IMR-90 (cell line): ENCODE measurements around the gene GNA15. TPM values are rescaled to one million over a fixed set of nuclear protein-coding genes. Genes with fewer than 3 reads are reported as not detected.

Source experiments
- ATAC-seq: fragments of 200-7000 bp; cut with Tn5 transposase; 2 replicates; pipeline ENCODE4 v1.9.1; 2020; ENCODE audit warnings: low read depth, mild to moderate bottlenecking, moderate library complexity
- BruUV-seq: library from RNA; stranded (reverse); fragments of 400-500 nt; replicated peaks from 2 replicates; lab custom pipeline; 2021; lab: Mats Ljungman, UMichigan
- CTCF ChIA-PET: fragments of 300-600 bp; formaldehyde crosslinking; extraction: SDS; loops from one replicate; lab custom pipeline; 2021; ENCODE audit warnings: antibody characterized with exemption; lab: Yijun Ruan, JAX
- POLR2A ChIA-PET: fragments of 300-600 bp; sonication (Branson Sonifier 250); formaldehyde crosslinking; loops from one replicate; lab custom pipeline; 2022; ENCODE audit warnings: antibody characterized with exemption; ENCODE audit not compliant: unreplicated experiment; lab: Charles Lee
- DNase-seq: peaks from one replicate; pipeline ENCODE4 v3.0.0; 2013
- H2AFZ ChIP-seq: replicated peaks from 2 replicates; pipeline ENCODE3; 2013; ENCODE audit warnings: low read length, mild to moderate bottlenecking; ENCODE audit not compliant: poor library complexity
- H2AK5ac ChIP-seq: 2 replicates; pipeline ENCODE4 v1.6.1; 2013; ENCODE audit warnings: low read depth, low read length, inconsistent platforms
- H2AK9ac ChIP-seq: replicated peaks from 2 replicates; pipeline ENCODE3; 2013; ENCODE audit warnings: mild to moderate bottlenecking, low read depth, low read length, moderate library complexity; ENCODE audit not compliant: poor library complexity
- H2BK120ac ChIP-seq: 2 replicates; pipeline ENCODE4 v1.6.1; 2013; ENCODE audit warnings: low read depth, low read length, inconsistent platforms
- H2BK15ac ChIP-seq: 3 replicates; pipeline ENCODE4 v1.6.1; 2013; ENCODE audit warnings: low read depth, low read length, inconsistent platforms
- H2BK20ac ChIP-seq: 2 replicates; pipeline ENCODE4 v1.6.1; 2013; ENCODE audit warnings: low read depth, mild to moderate bottlenecking, inconsistent platforms, low read length, moderate library complexity
- H2BK5ac ChIP-seq: 2 replicates; pipeline ENCODE4 v1.6.1; 2013; ENCODE audit warnings: mild to moderate bottlenecking, low read depth, low read length, inconsistent platforms; ENCODE audit not compliant: poor library complexity, severe bottlenecking
- H3K14ac ChIP-seq: replicated peaks from 2 replicates; pipeline ENCODE4 v1.6.1; 2013; ENCODE audit warnings: low read depth, low read length, inconsistent platforms
- H3K18ac ChIP-seq: 2 replicates; pipeline ENCODE4 v1.6.1; 2013; ENCODE audit warnings: low read depth, low read length, control low read depth
- H3K23ac ChIP-seq: 2 replicates; pipeline ENCODE4 v1.6.1; 2013; ENCODE audit warnings: low read depth, low read length, inconsistent platforms
- H3K27ac ChIP-seq: 2 replicates; pipeline ENCODE4 v1.5.1; 2013; ENCODE audit warnings: mild to moderate bottlenecking, control low read depth, low read length; ENCODE audit not compliant: insufficient read depth
- H3K27me3 ChIP-seq: 2 replicates; pipeline ENCODE4 v1.6.1; 2013; ENCODE audit warnings: low read length; ENCODE audit not compliant: control insufficient read depth, insufficient read depth
- H3K36me3 ChIP-seq: 2 replicates; pipeline ENCODE4 v1.6.1; 2013; ENCODE audit warnings: low read length, mixed read lengths; ENCODE audit not compliant: control insufficient read depth, insufficient read depth
- H3K4ac ChIP-seq: 2 replicates; pipeline ENCODE4 v1.6.1; 2013; ENCODE audit warnings: low read depth, low read length, inconsistent platforms
- H3K4me1 ChIP-seq: 2 replicates; pipeline ENCODE4 v1.6.1; 2013; ENCODE audit warnings: low read length, mixed read lengths; ENCODE audit not compliant: control insufficient read depth, insufficient read depth
- H3K4me2 ChIP-seq: 2 replicates; pipeline ENCODE4 v1.6.1; 2013; ENCODE audit warnings: low read depth, mild to moderate bottlenecking, control low read depth, low read length, moderate library complexity
- H3K4me3 ChIP-seq: 2 replicates; pipeline ENCODE4 v1.5.1; 2013; ENCODE audit warnings: low read depth, mild to moderate bottlenecking, control low read depth, low read length, moderate library complexity; ENCODE audit not compliant: insufficient read depth
- H3K56ac ChIP-seq: 2 replicates; pipeline ENCODE4 v1.6.1; 2013; ENCODE audit warnings: low read length, inconsistent platforms; ENCODE audit not compliant: insufficient read depth; ENCODE audit errors: extremely low read depth
- H3K79me1 ChIP-seq, 2 experiments: 2 replicates each; pipeline ENCODE4 v1.6.1; 2013; ENCODE audit warnings: low read length in 2 of 2, inconsistent platforms in 1 of 2, low read depth in 1 of 2
- H3K9ac ChIP-seq: 2 replicates; pipeline ENCODE4 v1.6.1; 2013; ENCODE audit warnings: low read depth, low read length, control low read depth
- H3K9me1 ChIP-seq: 2 replicates; pipeline ENCODE4 v1.6.1; 2013; ENCODE audit warnings: low read length, inconsistent platforms; ENCODE audit not compliant: insufficient read depth
- H3K9me3 ChIP-seq: 2 replicates; pipeline ENCODE4 v1.6.1; 2013; ENCODE audit warnings: low read length; ENCODE audit not compliant: control insufficient read depth, insufficient read depth
- H4K20me1 ChIP-seq: 2 replicates; pipeline ENCODE4 v1.6.1; 2013; ENCODE audit warnings: low read length, inconsistent platforms; ENCODE audit not compliant: insufficient read depth
- H4K5ac ChIP-seq: 2 replicates; pipeline ENCODE4 v1.6.1; 2013; ENCODE audit warnings: mild to moderate bottlenecking, low read depth, low read length, control low read depth
- H4K8ac ChIP-seq, 2 experiments: 2 replicates each; pipeline ENCODE4 v1.6.1; 2013; ENCODE audit warnings: low read depth in 2 of 2, low read length in 2 of 2, control low read depth in 1 of 2, inconsistent platforms in 1 of 2
- H4K91ac ChIP-seq: 2 replicates; pipeline ENCODE4 v1.6.1; 2013; ENCODE audit warnings: low read depth, low read length, inconsistent platforms; ENCODE audit not compliant: insufficient read depth
- CTCF ChIP-seq: conservative IDR thresholded peaks from 2 replicates; pipeline ENCODE4 v1.5.1; 2012; ENCODE audit warnings: mild to moderate bottlenecking, low read depth, low read length, improper control_type of control experiment
- FOS ChIP-seq: fragments of 150-350 bp; IDR thresholded peaks from 2 replicates; pipeline ENCODE4 v1.6.1; 2016; ENCODE audit warnings: low read depth, low read length
- MXI1 ChIP-seq: IDR thresholded peaks from 2 replicates; pipeline ENCODE4 v1.6.1; 2012; ENCODE audit warnings: low read depth, mild to moderate bottlenecking, low read length, moderate library complexity, borderline replicate concordance
- RCOR1 ChIP-seq: IDR thresholded peaks from 2 replicates; pipeline ENCODE4 v1.6.1; 2012; ENCODE audit warnings: mild to moderate bottlenecking, low read length, improper control_type of control experiment; ENCODE audit not compliant: insufficient replicate concordance
- SMC3 ChIP-seq: fragments of 150-350 bp; IDR thresholded peaks from 2 replicates; pipeline ENCODE4 v1.6.1; 2016; ENCODE audit warnings: low read depth, mild to moderate bottlenecking, antibody characterized with exemption, low read length, moderate library complexity
- WGBS, 2 experiments: methylation state at CpG; one replicate each; pipeline versions ENCODE4 v1.1.5 to v1.1.7; 2013; ENCODE audit warnings: missing lambda C conversion rate in 2 of 2; ENCODE audit not compliant: insufficient read length in 1 of 2; ENCODE audit errors: extremely low coverage in 2 of 2; 5-methylcytosine and 5-hydroxymethylcytosine counted together
- dilution Hi-C: fragments of 300-500 bp; cut with HindIII; formaldehyde crosslinking; loops from one replicate; pipeline ENCODE4 v1.14.3; 2018; ENCODE audit warnings: low sequenced_read_pairs; ENCODE audit not compliant: unreplicated experiment
- in situ Hi-C: fragments of 300-500 bp; cut with MboI; formaldehyde crosslinking; loops from 3 replicates; pipeline ENCODE4 v1.14.3; 2019; ENCODE audit warnings: low sequenced_read_pairs, inconsistent platforms, mixed read lengths
- intact Hi-C: fragments of 100-400 bp; cut with micrococcal nuclease; formaldehyde crosslinking; loops from 2 replicates; pipeline ENCODE4 v1.10.0; 2022
- polyA plus RNA-seq, 3 experiments: library from polyadenylated mRNA; depleted of rRNA; stranded (reverse); fragments of >200 nt; gene quantifications; 2 replicates each; pipeline ENCODE4 v1.2.3, GENCODE V29; 2012; ENCODE audit warnings: low replicate concordance in 1 of 3
- total RNA-seq: library from RNA; depleted of rRNA; stranded (reverse); fragments of >200 nt; gene quantifications from 2 replicates; pipeline ENCODE4 v1.2.3, GENCODE V29; 2012

The GNA15 gene
- total and polyA plus RNA-seq, 2 of the 4 experiments (the other 2 are of a cell fraction): 0.18 TPM; not detected in 1

GRCh38 chr19:3094601-3095440 is 41.0 kb upstream of the GNA15 start (continued):
- TF ChIP-seq FOS: no peak
- no peak for TF ChIP-seq SMC3

- intact Hi-C loops (no loop called here), dilution Hi-C loops (no loop called here), in situ Hi-C loops (no loop called here)
- no peaks in the 10 kb centered on the region for H3K36me3 ChIP-seq
- H3K27me3 ChIP-seq: no peaks in the 10 kb centered on the region
- H4K20me1 ChIP-seq: peaks cover 62% of the 10 kb centered on the region
- H3K4ac ChIP-seq: peak overlapping the region; percentile 39; the same call in 1 of the 2 replicates
- peak overlapping the region; percentile 91 for H3K14ac ChIP-seq
- peak overlapping the region; percentile 86 for H2AK5ac ChIP-seq
- no peak overlapping the region; a peak in 1 of 4 replicates for H4K8ac ChIP-seq
- H3K18ac ChIP-seq: no peak overlapping the region
- ChIA-PET CTCF (interaction anchor here (0.5 to 1.1 kb wide), 2 partner anchors 9 to 232 kb away, joined by 3 read pairs; no protein-coding TSS in a partner anchor), POLR2A (interaction anchor here (1.4 kb wide), 1 partner anchor 13 kb away, joined by 4 read pairs; no protein-coding TSS in a partner anchor)
- peak overlapping the region; percentile 70 for H2AFZ ChIP-seq
- peak overlapping the region; percentile 91 for H3K9ac ChIP-seq
- H3K27ac ChIP-seq: peak overlapping the region; percentile 76
- H3K9me3 ChIP-seq: no peaks in the 10 kb centered on the region
- H3K4me1 ChIP-seq: peaks cover 22% of the 10 kb centered on the region
- no peak overlapping the region for H2BK15ac ChIP-seq
- H2BK120ac ChIP-seq: no peak overlapping the region
- peak overlapping the region; percentile 99 for H3K4me3 ChIP-seq
- WGBS, 2 experiments: 7% methylated on average over 3 of the region's 31 CpGs; no CpG with 5 or more reads in 1 of the 2 experiments
- peaks cover 12% of the 10 kb centered on the region; the same call in 1 of the 2 replicates for H3K9me1 ChIP-seq
- peaks cover 4 to 56% of the 10 kb centered on the region in 2 experiments; a peak in 3 of 4 replicates for H3K79me1 ChIP-seq
- TF ChIP-seq CTCF (no peak), MXI1 (peak; percentile 45; the same call in 1 of the 2 replicates), RCOR1 (no peak)
- BruUV-seq: no TSS peak
- H2BK5ac ChIP-seq: no peak overlapping the region
- H3K4me2 ChIP-seq: peak overlapping the region; percentile 98
- ATAC-seq (no peak), DNase-seq (no peak)
- no peak overlapping the region for H3K56ac ChIP-seq
- H3K23ac ChIP-seq: peak overlapping the region; percentile 93; the same call in 1 of the 2 replicates
- H2AK9ac ChIP-seq: peak overlapping the region; percentile 99
- H4K91ac ChIP-seq: no peak overlapping the region
- no peak overlapping the region for H2BK20ac ChIP-seq
- H4K5ac ChIP-seq: no peak overlapping the region
Observed at GRCh38 chr19:3095441-3096191, 40.2 kb upstream of the GNA15 start.
